ENCODE measurements around the gene LSG1.
A peak's percentile ranks its signal among the peaks of the same experiment; 100 is the strongest.

The LSG1 gene

DNA sequence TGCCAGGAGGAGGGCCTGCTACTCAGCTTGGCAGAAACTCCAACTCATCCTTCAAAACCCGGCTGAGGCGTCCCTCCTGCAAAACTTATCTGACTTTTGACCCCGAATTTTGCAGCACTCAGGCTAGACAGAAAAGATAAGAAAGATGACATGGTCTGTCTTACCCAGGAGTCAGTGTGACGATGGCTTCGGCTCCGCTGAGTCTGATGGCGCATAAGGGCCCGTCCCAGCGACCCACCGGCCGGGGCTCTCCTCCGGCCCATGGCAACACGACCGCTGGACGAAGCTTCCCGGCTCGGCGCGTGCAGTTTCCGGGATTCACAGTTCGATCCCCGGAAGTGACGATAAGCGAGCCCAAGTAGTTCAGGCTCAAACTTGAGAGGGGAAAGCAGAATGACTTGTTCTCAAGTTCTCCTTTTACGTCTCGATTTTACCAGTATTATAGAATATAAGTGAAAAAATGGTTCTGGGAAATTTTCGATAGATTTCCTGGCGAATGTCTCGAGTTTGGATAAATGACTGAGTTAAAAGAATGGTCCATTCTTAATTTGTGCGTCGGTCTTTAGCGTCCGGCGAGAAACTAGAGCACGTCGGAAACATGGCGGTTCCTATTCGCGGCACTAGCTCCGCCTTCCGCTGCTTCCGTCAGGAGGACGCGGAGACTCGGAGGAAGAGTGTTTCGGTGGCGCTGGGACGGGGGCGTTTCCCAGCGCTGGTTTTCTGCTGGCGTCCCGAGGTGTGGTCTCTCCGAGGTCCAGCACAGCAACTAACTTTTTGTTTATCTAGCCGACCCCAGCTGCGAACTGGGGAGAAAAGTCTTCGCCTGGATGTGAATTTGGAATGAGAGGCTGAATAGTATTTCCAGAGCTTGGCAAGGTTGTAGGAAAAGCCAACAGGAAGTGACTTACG lies at the start of gene LSG1:
TSS of gene LSG1 (minus strand) at position 292 of the 909 bp plus-strand sequence. CDS start at position 263, 29 bp downstream.
- peak; percentile 93 for DNase-seq

DNA sequence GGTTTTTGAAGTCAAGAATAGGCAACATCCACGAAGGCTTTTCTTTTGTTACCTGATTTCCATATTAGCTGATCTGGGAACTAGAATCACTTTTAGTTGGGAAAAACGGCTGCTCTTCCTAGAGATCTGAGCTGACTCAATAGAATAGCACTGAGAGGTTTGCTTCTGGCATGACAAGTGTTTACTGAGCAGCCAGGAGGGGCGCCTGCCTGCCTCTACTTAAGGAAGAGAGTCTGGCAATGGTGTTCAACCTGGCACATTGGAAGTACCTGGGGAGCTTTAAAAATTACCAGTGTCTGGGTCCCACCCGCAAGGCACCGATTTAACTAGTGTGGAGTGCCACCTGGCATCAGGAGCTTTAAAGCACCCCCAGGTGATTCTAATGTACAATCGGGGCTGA lies 48.1 kb upstream of the LSG1 start:
- no peak for DNase-seq

DNA sequence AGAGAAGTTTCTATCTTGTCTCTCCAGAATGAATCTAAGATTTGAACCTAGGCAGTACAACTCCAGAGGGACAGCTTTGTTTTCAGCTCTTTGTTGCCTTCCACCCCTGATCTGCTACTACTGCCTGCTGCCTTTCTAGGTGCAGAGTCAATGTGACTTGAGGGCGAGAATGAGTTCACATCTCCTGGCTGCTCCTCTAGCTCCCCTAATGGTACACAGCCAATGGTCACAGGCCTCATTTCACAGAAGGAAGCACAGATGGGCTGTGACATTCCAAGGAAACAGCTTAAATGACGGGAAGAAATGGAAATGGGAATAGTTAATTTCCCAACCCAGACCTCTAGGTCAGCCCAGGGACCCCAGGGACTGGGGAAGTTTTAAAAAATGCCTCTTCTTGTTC lies 46.1 kb upstream of the LSG1 start:
- DNase-seq: no peak

DNA sequence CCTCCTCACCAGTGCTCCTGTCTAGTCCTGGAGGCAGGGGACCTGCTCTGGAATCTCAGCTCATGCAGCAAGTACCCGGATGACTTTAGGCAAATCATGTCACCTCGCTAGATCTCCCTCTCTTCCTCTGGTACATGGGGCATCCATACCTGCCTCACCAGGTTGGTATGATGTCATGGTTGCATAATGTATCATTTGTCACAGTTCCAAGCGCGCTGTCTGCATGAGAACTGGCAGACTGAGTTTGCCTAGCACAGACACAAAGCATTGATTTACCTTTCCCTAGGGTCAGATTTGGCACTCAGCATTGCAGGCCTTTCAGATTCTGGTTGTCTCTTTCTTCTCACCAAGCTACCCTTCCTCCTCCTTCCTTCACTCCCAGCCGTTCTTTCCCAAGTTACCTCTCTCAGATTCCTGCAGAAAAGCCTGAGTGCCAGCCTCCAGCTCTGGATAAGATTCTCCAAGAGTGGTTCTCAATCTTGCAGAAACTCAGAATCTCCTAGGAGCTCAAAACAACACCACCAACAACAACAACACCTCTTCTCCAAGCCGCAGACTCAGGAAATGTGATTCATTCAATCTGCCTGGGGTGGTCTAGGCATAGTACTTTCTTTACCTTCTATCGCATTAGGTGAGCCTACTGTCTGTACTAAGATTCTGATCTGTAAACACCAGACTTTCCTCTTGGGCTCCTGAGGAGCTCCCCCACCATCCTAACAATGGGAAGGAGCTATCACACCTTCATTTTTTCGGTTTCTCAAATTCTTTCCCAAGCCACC lies 43.2 kb upstream of the LSG1 start:
- no peak for DNase-seq

DNA sequence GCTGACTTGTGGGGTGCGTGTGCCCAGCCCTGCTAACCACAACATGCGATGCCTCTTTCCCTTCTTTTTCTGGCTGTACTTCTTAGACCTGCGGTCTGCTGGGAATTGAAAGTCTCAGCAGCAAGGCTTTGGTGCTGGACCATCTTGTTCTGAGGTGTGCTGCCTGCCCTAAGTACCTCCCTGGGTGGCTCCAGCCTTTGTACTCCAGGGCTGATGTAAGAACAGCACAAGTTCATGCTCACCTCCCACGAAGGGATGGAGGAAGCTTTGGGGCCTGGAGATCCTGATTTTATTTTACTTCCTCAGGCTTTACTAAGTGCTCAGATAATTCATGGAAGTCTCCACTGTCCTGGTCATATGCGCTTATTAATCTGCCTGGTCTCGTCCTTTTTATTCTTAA lies 42.6 kb upstream of the LSG1 start:
- no peak for DNase-seq

DNA sequence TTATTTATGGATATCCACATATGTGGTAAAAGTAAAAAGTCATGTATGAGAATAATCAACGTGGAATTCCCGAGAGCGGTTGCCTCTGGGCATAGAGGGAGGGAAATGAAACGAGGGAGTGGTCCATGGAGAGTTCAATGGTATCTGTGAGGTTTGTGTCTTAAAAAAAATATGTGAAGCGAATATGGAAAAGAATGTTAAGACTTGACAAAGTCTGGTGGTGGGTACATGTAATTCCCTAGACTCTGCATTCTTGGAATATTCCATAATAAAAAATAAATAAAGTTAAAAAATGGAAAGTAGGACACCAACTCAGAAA lies 42.1 kb upstream of the LSG1 start:
- DNase-seq: no peak

DNA sequence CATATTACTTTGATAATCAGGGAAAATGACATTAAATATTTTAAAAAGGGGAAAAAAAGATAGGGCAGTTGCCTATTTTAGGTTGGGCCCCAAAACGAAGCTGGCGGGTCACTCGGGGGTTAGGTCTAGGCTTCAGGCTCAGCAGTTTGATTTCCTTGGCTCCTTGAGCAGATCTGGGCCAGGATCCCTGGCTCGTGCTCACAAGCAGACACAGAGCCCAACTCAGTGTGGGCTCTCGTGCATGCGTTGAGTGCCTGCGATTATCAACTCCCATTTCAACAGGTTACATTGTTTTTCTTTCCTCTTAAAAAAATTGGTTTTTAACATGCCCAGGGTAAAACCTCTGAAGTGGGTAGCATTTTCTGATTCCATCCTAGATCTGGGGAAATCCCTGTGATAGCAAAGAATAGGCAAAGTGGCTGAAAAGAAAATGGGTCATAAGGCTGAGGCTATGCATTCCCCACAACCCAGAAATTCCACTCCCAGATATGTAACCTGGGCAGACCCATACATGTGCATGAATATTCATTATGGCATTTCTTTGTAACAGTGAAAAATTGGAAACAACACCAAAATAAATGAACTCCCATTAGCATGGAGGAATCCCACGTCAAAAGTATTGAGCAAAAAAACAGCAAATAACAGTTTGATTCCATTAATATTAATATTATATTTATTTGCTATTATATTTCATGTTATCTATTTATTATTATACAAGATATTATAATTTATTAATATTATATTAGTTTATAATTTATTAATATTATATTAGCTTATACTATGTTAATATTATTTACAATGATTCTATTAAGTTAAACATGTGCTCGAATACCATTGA lies 41.5 kb upstream of the LSG1 start:
- no peak for DNase-seq

DNA sequence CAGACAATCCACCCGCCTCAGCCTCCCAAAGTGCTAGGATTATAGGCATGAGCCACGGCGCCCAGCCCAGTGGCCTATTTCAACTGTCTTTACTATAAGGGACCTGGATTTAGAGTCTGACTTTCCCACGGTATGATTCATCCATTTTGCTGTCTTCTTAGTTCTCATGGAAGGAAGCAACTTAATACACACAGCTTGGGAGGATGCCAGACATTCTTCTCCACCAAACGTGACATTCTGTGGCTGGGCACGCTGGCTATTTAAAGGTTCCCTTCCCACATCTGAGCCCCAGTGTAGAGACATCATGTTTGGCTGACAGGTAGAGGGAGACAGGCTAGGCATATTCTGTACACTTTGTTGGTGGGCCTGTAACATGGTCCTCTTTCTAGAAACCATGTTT lies 39.9 kb upstream of the LSG1 start:
- no peak for DNase-seq

DNA sequence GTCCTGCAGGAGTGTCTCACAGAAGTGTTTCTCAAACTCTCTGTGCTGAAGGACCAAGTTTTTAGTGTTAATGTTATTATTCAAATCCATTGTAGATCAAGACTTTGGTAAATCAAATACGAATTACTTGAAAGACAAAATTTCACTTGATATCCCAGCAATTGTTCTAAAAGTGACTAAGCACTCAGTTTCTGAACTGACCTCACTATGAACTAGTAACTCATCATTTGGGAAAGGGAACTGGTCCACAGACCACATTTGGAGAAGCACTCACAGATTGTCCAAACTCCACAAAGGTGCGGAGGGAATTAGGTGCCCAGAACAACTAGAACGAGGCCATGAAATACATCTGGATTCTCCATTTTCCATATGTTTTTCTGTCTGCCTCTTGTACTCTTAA lies 39.3 kb upstream of the LSG1 start:
- no peak for DNase-seq

DNA sequence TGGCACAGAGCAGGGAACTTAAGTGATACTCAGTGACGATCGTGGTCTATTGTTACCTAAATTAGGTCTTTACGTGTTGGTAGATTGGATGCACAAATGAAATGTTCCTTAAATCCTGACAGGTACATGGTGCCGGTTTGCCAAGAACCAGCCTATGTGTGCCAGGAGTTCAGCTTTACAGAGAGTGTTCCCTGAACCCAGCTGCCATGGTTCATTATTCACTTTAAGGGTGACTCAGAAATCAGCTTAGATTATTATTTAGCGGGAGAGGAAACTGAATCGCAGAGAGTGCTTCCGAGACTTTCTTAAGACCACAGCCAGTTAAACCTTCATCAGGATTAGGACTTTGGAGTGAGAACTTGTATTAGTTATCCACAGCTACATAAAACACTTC lies 35.2 kb upstream of the LSG1 start:
- no peak for DNase-seq

DNA sequence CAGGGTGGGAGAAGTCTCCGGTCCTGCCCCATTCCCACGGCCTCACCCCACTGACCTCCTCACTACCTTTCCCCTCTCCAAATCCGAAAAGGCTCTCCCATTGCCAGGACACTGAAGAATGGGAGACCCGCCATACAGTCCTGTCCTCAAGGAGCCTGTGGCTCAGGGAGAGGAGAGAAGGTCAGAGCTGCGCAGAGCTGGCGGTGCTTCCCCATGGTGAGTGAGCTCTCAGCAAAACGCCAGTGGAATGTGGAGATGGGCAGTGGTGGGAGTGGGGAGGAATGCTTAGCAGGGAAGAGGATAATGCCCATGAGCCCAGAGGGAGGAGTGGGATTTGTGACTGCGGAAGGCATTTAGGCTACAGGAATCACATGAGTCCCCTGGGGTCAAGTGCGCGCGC lies 33.8 kb upstream of the LSG1 start:
- DNase-seq: no peak

DNA sequence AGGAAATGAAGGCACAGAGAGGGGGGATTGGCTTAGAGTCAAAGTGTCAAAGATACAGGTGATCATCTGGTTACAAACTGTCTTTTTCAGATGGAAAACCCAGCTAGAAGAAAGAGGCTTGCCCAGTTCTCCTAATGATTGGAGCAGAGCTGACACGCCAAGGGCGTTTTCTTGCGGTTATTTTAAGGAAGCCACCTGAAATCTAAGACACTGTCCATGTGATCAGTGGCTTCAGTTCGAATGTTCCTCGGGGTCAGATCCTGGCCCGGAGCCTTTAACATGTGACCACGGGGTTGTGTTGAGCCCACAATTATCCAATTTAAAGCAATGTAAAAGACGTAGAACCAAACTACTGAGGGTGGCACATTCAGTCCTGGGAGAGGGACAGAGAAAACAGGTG lies 33.2 kb upstream of the LSG1 start:
- DNase-seq: no peak

DNA sequence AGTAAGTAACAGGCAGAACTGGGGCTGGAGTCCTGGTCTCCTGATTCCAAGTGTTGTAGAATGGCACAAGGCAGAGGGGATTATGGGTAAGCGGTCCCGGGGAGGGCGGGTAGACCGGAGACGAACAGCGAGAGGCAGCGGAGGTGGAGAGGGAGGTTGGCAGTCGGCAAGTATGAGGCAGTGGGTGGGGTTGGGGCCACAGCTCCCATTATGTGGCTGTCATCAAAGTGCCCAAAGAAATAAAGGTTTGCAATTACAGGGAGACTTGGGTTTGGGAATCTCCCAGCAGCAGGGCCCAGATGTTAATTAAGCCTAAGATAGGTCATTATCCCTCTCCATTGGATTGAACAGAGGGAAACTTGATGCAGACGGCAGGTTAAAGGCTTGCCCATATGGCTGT lies 30.6 kb upstream of the LSG1 start:
- DNase-seq: no peak

DNA sequence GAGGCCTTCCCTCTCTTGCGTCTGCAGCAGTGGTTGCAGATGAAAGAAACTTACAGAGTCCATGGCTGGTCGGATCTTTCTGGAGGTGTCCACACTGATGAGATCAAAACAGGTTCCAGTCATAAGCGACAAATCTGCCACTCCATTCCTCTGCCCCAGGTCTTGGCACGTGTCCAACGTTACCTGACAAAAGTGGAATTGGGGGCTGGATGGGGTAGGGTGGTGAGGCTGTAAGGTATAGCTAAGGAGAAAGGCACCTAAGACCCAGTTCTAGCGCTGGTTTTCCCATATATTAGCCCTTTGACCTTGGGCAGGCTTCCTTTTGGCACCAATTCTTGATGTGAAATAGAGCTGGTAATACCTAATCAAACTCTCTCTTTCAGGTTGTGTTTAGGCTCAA lies 24.7 kb upstream of the LSG1 start:
- no peak for DNase-seq

DNA sequence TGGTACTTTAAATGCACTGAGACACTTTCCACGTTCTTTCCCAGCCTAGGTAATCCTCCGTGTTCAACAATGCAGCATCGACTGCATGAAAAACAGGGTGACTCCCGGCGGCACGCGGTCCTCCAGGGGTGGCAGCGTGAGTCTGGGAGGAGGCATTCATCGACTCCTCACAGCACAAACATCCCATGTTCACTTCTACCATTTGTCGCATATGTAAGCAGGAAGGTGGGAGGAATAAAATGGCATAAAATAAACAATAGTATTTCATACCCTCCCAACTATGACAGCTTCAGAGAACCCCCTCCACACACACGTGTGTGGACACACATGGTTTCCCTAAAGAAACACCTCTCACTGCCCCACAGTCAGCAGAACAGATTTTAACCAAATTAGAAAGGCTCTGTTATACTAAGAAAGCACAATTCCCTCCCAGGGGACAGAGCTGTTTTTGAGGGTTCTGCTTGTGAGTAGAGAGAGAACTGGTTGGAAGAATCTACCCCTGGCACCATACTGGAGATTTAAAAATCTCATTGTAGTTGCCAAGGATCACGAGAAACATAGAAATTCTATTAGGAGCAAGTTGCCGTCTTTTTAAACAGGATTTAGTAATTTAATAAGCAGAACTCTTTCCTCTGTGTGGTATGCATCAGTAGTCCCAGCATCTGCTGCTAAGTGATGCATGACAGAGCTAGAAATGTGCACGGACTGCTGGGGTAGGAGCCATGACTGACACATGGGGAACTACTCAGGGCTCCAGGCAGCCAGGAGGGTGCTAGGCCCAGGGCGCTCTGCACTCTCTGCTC lies 19.7 kb upstream of the LSG1 start:
- no peak for DNase-seq

DNA sequence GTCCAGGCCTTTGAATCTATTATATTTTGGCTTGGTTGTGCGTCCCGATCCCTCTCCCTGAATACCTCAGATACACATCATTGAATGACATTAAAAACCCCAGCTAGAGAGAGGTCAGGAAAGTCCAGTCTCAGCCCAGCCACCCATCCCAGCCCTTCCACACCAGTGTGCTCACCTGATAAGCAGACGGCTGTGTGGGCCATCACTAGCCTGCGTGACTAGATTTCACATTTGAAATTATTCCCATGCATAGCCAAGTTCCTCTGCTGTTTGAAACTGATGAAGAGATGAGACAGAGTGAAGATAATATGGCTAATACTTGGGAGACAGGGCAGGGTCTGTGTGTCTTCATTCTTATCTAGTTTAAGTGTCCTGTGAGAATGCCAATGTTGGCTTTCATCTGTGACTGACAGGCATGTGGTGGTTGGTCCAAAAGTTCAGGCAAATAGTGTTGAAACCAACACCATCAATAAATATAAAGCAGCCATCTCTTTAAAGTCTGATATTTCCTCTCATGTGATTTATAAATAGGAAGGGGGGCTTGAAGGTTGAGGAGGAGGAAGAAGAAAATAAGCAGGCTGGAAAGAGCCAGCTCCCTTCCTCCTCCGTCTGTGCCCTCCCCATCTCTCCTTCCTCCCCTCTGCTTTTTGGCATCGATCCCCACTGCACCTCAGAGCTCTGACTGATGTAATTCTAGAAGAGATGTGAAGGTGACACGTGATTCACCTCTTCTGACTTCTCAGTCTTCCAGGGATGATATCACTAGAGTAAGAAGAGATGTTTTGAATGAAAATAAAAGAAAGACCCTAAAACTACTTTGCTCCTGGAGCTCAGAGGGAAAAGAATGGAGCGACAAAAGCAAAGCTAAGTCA lies 18.7 kb upstream of the LSG1 start:
- peak; percentile 13 for DNase-seq

DNA sequence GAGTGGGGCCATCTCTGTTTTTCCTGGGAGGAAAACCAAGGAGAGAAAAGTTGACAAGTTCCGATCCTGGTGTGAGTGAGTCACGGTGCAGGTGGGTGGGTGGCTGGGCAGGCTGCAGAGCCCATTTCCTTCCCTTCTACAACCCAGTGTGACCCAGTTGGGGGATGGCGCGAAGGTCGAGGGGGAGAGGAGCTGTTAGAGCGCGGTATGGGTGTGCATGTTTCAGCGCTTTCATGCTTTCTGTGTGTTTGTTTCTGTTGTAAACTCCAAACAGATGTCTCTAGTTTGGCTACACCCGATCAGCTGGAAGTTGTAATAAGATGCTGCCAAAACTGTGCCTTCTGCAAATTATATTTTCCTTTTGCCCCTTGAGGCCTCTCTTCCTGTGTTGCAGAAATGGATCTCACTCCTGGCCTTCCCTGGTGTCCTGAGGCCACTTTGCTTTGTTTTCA lies 17.5 kb upstream of the LSG1 start:
- no peak for DNase-seq

DNA sequence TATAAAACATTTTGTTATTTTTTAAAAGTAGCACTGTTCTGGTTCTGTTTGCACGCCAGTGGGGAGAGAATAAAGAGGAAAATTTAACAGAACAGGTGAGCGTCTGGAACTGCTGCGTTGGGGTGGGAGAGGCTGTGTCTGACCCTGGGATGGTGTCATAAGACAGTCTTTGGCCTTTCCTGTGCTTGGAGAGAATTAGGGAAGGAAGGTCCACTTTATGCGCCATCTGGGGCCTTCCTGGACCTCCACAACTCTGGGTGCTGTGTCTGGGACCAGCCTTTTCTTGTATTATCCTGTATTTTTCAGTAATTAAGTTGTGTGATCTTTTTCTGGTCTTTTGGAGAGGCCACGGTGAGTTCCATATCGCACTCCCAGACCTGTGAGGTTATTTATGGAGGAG lies 17.0 kb upstream of the LSG1 start:
- no peak for DNase-seq

DNA sequence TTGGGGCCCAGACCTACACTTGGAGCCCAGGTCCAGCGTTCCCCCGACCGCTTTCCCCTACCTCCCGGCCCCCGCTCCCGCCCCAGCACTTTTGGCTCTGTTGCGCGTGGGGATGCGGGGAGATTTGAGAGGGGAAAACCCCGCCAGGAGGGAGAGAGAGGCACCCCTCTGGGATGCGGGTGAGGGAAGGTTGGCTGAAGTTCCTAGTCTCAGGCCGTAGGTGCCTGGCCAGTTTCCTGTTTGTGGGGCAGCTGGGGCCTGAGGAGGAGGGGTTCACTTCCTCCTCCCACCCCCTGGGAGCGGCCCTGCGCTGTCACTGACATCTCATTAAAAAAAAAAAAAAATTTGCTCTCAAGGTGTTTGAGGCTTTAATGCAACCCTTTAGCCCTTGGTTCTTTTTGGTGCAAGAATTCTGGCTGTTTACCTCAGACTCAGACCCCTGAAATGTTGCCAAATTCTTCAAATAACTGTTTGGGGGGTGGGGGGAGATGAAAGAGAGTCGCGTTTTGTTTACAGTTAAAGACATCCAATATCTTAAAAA lies 16.3 kb upstream of the LSG1 start:
- DNase-seq: no peak

DNA sequence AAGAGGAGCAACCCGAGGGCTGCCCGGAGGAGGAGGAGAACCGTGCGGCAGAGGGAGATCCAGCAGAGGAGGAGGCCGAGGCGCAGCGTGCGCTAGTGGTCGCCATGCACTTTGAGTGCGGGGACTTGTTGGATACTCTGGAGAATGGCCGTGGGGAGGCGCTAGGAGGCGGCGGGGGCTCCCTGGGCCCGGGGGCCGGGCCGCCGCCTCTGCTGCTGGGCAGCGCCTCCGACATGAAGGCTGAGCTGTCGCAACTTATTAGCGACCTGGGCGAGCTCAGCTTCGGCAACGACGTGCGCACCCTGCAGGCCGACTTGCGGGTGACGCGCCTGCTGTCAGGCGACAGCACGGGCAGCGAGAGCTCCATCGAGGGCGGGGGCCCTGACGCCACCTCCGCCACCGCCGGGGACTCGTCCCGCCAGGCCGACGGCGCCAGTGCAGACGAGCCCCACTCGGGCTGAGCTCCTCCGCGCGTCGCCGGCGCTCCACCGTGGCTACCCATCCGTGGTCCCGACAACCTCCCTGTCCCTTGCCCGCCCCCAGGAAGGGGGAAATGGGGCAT lies 15.7 kb upstream of the LSG1 start:
- DNase-seq: peak; percentile 31
